Suppressor macrophage treated with lipopolysaccharide for 4 hours (primary cell): ENCODE data around the gene SRSF12.

Experiments used
- DNase-seq: peaks from one replicate; pipeline ENCODE4 v3.0.0-alpha.2; 2020

The SRSF12 gene

DNA sequence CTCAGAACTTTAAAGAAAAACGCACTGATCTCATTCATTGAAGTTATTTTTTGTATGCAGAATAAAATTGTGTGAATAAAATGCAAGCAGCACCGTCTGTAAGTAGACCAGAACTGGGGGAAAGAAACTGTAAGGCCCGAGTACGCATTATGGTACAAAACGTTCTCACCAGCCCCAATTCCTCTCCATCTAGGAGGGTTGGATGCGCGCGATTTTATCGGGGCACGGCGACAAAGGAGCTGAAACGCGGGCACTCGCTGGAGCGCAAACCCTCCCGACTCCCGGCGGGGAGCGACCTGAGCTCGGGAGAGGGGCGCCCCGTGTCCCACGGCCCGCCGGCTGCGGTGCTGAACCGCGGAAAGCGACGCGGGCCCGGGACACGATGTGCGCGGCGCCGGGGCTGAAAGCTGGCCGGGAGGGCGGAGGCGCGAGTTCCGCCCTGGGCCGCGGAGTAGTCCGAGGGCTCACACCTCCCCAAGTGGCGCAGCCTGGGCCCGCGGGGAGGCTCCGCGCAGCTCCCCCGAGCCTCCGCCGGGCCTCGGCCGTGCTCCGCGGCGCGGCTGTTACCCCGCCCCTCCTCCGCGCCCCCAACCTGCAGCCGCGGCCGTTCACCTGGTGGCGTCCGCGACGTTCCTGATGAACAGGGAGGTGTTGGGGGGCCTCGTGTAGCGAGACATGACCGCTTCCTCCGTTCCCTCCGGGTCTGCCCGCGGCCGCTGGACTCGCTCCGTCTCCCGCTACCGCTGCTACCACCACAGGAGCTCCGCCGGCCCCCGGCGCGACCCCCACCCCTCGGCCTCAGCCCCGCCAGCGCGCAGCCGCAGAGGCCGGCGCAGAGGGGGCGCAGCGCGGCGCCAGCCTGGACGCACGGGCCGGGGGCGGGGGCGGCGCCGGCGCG, at the start of gene SRSF12:
SRSF12 (minus strand) TSS at position 861 of the 898 bp plus-strand sequence; CDS start at position 677, 184 bp downstream.
- peak; percentile 66 for DNase-seq

DNA sequence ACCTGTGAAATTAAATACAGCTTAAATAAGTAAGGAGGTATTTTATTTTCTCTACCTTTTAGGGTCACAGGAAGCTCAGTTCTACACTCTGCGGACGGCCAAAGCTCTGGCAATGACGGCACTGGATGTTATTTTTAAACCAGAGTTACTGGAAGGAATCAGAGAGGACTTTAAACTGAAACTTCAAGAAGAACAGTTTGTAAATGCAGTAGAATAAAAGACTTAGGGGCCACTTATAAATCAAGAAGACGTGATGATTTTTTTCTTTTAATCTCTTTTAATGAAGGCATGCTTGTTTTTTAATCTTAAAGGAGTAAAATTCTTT, 44.1 kb upstream of the SRSF12 start:
- no peak for DNase-seq

DNA sequence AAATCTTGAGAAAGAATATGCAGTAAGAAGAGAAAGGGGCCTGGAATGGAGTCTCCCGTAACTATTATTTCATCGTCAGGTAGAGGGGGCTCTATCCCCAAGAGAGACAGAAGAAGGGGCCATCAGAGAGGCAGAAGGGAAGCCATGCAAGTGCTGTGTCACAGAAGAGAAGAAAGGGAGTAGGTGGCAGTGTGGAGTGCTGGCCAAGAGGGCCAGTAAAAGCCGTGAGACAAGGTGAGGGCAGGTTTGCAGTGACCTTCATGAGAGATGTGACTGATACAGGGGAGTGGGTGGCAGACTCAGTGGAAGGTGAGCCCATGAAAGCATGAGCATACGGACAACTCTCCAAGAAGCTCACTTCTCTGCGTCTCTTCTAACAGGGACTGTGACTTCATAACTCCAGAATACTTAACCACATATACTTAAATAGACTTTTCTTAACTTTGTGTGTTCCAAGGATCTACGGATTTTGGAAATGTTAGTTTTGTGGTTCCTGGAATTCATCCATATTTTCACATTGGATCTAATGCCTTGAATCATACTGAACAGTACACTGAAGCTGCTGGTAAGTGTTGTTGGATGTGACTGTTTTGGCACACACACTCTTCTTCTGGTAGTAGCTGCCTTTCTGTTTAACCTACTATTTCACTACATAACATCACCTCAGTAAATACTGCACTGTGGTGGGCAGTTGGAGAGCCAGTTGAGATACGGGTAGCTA, 43.6 kb upstream of the SRSF12 start:
- DNase-seq: no peak

DNA sequence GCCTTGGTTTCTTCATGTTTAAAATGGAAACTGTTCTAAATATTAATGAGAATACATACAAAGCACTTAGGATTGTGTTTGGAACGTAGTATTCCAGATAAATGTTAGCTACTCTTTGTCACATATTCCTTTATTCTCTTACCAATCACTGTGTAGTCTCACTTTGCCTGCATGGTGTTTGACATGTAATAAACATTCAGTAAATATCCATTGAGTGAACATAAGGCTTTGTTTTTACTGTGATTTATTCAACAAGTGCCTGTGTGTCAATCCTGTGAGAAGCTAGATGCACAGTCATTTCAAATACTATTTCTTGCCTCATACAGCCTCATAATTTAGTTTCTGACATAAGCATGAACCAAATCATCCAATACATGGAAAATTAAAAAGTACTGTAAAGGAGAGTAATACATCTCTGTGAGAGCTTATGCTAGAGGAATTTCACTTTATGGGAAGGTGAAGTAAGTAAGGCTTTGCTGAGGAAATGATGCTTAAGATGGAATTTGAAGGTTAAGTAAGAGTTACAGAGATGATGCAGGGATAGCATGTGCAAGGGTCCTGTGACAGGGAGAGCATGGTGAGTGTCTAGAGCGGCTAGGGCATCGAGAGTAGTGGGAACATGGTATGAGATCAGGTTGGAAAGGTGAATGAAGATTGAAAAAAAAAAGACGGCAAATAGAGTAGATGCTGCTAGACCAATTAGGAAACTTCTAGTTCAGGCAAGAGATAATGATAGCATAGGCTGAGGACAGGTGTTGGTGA, 42.6 kb upstream of the SRSF12 start:
- no peak for DNase-seq

DNA sequence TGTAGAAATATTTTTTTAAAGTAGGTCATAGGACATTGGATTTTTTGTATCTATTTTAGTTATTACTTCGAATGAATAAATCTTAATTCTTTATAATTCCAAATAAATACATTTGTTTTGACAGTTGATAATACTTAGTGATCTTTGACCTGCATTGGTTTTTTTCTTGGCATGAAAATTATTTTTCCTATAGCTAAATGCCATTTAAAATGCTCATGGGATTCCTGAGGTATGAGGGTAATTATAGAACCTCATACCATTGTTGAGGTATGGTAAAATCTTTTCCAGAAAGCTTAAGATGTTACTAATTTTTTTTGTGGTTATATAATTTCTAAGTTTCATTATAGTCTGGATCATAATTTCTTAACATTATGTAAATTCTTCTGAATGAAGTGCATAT, 36.3 kb upstream of the SRSF12 start:
- DNase-seq: no peak

DNA sequence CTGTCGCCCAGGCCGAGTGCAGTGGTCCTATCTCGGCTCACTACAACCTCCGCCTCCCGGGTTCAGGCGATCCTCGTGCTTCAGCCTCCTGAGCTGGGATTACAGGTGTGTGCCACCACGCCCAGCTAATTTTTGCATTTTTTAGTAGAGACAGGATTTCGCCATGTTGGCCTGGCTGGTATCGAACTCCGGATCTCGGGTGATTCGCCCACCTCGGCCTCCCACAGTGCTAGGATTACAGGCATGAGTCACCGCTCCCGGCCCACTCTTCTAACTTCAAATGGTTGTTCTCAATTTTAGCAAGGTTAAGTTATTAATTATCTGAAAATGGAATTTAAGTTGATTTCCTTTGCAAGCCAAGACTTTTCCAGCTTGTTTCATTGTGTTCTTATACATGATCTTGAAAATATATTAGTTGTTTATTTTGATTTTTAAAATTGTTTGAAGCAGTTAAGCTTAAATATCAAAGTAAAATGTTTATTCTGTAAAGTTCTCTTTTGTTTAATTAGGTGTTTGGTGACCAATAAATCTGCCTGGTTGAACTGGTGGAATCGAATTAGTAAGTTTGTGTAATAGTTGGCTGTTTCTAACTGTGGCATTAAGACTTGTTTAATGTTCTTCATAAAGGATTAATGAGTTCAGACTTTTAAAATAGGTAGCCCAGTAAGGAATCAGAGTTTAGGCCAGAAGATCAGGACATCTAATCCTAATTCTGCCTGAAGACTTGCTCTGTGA, 30.3 kb upstream of the SRSF12 start:
- no peak for DNase-seq

DNA sequence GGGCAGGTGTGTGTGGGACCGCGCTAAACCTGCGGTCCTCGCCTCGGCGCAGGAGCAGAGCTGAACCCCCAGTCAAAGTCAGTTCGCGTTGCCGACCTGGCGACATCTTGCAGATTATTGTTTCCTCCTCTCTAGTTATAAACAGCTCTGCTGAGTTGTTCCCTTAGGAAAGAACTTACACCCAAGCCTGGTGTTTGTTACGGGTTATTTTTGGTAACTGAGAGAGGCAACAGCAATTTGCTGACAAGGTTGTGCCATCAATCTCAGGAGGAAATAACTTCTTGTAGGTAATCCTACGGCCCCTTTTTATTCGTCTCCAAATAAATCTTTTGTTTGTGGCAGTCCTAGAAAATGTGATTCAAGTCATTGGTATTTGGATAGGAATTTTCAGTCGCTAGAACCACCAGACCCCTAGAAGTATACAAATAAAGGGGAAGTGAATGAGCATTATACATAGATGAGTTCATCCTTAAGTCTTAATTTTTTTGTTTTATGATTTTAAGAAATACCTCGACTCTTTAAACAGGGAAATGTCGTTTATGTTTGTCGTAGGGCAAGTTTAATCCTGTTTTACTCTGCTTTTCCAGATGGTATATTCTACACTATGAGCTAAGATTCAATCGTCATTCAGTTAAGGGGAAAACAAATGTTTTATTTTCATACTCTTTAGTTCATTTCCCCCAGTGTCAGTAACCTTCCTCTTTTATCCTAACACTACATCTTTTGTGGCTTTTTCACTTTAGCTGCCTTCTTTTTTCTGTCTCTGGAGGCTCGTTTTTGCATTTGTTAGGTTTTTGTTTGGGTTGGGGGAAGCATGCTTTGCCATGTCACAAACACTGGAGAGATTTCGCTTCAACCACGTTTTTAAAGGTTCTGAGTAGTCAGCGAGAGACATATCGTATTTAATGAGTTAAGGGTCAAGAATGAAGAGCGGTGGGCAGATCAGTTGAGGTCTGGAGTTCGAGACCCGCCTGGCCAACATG, 29.1 kb upstream of the SRSF12 start:
- peak; percentile 17 for DNase-seq

DNA sequence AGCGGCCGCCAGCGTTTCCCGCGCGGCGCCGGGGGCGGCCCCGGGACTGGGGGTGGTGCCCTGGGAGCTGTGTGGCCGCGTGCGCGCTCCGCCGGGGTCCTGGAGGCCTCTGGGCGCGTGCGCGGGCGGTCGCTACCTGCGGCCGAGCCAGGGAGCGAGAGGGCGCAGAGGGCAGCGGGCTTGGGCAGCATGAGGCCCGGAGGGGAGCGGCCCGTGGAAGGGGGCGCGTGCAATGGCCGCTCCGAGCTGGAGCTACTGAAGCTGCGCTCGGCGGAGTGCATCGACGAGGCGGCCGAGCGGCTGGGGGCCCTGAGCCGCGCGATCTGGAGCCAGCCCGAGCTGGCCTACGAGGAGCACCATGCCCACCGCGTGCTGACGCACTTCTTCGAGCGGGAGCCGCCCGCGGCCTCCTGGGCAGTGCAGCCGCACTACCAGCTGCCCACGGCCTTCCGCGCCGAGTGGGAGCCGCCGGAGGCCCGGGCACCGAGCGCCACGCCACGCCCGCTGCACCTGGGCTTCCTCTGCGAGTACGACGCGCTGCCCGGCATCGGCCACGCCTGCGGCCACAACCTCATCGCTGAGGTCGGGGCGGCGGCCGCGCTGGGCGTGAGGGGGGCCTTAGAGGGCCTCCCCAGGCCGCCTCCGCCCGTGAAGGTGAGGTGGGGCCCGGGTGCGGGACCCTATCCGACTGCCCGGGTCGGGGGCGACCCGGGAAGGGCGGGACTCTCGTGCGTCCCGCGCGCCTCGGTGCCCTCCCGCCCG, 28.3 kb upstream of the SRSF12 start, which contains the start of gene PM20D2:
PM20D2 (plus strand) TSS at position 100 of the 762 bp plus-strand sequence; CDS start at position 190, 90 bp downstream.
- peak; percentile 51 for DNase-seq

DNA sequence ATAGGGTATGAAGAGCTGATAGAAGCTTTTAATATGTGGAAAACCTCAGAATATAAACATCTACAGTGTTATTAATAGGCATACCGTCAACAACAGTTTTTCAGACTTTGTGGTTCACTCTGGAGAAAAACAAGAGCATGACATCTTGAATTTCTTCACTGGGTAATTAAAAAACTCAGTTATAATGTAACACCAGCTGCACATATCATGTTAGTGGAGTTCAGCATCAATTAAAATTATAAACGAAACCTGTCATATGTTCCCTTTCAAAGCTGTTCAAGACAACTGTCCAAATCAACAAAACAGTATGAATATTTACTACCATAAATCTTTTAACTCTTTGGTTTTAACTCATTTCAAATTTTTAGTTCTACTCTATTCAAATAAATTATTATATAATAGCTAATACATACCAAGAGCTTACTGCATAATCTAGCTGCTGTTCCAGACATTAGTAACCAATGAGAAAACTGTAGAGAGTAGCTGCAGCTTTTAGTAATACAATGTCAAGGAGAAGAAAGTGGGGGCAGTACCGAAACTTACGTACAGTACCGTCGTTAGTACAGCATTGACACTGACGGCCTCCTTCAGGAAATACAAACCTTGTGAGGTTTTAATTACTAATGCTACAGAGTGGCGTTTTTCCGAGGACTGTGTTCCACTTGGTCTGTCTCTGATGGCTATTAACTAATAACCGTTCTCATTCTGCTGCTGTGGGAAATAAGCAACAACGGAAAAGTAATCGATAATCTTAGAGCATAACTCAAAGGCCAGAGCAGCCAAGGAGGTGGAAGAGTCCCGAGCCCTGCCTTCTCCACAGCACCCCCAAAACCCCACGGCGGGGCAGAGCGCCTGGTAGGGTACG, 27.5 kb upstream of the SRSF12 start:
- peak; percentile 43 for DNase-seq

DNA sequence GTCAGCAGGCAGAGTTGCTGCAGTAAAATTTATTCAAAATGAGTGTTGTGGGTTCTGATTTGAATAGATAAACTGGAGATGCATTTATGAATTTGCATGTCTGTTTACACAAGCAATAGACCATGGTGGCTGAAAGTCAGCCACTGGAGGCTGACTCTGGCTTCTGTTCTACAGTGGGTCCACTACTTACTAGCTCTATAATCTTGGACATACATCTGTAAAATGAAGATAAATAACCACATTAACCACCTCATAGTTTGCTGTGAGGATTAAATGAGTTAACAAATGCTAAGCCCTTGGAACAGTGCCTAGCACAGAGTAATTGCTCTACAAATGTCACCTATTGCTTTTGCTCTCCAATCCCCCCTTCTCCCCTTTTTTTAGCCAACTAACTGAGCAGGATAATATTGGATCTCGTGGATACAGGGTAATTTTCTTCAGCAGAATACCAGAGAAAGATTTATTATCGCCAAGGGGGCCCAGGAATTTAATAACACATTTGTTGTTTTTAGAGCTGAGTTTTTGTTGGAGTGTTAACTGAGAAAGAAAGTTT, 26.6 kb upstream of the SRSF12 start:
- DNase-seq: no peak

DNA sequence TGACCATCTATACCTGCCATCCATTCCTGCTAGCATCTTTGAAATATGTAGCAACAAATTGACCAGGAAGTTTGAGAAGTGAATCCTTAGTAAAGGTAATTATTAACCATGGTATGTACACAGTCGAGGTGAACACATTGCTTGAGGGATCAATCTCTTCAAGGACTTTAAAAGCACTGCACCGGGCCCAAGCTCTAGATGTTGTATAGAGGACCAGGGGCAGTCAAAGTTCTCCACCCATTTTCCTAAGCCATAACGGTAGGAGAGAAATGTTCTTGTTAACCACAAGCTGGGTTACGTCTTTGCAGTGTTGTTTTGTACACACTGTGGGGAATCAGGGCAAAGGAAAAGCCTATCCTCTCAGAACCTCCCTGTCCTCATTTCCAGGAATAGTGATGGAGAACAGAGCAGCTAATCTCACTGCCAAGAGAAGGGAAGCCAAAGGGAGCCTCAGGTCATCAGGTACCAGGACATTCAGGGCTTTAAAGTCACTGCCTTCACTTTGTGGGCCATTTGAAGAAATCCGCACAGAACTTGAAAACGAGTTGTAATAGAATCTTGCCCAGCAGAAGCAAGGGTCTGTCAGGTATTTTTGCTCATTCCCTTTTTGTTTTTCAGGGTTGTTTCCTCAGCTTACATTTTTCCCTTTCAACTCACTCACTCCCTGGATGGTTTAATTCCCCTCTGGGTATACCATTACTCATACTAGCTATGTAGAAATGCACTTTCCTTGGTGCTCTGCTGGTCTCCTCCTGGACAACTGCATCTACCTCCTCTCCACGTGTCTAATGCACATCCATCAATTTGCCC, 22.7 kb upstream of the SRSF12 start:
- no peak for DNase-seq

DNA sequence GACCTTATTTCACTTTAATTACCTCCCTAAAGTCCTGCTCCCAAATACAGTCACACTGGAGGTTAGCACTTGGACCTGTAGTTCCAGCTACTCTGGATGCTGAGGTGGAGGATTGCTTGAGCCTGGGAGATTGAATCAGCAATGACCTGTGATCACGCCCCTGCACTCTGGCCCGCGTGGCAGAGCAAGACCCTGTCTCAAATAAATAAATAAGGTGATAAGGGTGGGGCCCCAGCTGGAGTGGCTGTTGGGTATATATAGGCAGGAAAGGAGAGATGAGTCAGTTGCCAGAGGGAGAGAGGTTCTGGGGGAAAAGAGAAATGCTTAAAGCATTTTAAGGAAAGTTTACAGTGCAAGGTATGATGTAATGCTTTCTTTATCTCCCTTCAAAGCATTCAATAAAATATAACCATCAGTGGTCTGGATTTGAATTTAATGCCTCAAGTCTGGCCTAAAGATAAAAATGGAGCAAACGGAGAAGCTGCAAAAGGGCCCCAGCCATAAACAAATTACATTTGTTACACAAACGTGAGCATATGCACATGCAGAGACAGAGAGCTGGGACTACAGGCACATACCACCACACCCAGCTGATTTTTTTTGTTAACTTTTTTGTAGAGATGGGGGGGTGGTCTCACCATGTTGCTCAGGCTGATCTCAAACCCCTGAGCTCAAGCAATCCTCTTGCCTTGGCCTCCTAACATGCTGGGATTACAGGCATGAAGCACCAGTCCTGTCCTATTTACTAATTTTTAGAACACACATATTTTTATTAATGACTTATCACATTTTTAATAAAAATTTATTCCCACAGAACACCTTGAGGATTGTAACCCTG, 21.9 kb upstream of the SRSF12 start:
- no peak for DNase-seq

DNA sequence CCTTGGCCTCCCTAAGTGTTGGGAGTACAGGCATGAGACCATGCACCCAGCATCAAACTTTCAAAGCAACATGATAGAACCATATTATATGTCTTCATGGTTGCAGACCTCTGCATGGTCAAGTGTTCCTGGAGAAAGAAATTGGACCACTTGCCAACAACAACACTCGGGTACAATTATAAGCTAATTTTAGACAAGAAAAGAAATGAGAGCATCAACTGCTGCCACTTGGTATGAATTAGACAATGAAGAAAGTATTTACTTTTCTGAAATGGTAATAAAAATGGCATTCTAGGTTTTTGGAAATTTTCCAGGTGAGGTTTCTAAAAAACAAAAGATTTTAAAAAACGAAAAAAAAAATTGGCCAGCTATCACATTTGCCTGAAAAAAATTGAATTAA, 20.3 kb upstream of the SRSF12 start:
- no peak for DNase-seq

DNA sequence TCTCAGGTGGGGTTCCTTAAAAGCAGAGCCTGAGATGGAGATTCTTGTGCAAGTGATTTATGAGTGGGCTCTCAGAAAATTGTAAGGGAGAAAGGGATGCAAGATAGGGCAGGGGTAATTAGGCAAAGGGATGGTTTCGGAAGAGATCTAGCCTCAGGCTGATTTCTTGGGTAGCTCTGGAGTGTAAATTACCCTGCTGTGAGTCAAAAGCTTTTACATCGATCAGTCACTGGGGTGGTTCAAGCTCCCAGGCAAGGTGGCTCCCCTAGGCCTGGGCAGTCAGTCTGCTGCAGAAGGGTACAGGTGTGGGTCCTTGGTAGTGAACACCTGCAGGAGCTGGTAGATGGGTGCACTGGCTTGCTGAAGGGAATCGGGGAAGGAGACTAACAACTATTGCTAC, 16.9 kb upstream of the SRSF12 start:
- DNase-seq: no peak

DNA sequence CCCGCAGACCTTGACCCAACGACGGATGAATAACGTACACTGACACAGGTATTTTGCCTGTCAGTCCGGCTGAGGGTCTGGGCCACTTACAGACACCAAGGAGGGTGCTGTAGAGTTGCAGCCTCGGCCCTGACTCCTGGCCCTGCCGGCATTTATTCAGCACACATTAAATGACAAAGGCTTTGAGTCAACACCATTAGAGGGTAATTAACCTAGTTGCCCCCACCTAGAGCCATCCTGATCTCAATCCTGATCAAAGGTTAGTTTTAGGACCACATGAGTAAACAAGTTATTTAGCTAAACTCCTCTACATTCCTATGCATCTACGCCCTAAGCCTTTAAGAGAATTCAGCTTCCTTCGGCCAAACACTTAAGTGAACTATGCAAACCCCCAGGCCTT, 16.1 kb upstream of the SRSF12 start:
- DNase-seq: no peak

DNA sequence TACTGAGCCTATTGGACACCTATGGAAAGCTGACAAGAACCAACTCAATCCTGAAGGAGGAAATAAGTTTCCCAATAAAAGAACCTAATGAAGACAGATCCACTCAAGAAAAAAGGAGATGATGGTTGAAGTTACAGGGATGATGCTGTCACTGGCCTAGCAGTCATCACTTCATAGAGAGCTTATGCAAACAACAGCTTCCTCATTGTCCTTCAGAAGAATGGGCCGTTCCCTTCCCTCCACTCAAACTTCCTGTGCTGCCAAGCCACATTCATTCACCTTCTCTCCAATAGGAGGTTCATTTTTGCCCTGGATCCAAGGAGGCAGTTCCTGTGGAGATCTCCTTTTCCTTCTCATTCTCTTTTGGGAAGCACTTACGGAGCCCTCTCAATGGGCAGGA, 14.2 kb upstream of the SRSF12 start:
- peak; percentile 55 for DNase-seq

DNA sequence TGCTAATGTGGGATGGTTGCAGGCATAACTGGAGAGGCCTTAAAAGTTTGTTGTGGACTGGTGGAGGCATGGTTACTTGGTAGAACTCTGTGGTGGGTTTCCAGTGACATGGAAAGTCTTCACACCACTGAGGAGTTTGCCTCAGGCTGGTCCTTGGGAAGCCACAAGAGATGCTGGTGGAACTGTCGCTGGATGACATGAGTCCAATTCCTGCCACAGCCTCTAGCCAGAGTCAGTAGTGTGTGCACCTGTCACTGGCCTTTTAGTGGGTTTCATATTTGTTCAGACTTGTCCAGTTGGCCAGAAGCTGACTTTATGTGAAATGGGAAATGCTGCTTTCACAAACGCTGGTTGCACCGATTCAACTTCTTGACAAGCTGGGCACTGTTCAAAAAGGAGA, 13.7 kb upstream of the SRSF12 start:
- DNase-seq: no peak
